H1 (cell line): ENCODE measurements around the gene CADM2. TPM values are rescaled to one million over a fixed set of nuclear protein-coding genes. Genes with fewer than 3 reads are reported as not detected.
A peak's percentile ranks its signal among the peaks of the same experiment; 100 is the strongest.

ENCODE experiments used
- CTCF ChIA-PET: fragments of 300-600 bp; sonication (Branson Sonifier 250); formaldehyde crosslinking; loops from one replicate; lab custom pipeline; 2021; ENCODE audit not compliant: partially characterized antibody; lab: Charles Lee
- POLR2A ChIA-PET: fragments of 300-600 bp; sonication (Branson Sonifier 250); formaldehyde crosslinking; loops from one replicate; lab custom pipeline; 2021; ENCODE audit warnings: inconsistent platforms; ENCODE audit not compliant: partially characterized antibody; lab: Charles Lee
- DNase-seq, 2 experiments: peaks; one replicate each; pipeline versions ENCODE4 v3.0.0 to v3.0.0-alpha.2; 2010 to 2022; ENCODE audit warnings: low spot score in 2 of 2, low read depth in 1 of 2, mixed read lengths in 1 of 2
- FAIRE-seq: peaks from 2 replicates; lab custom pipeline; 2011; peaks lifted over from hg19 to GRCh38; lab: Jason Lieb, UNC
- H2AFZ ChIP-seq: 2 replicates; pipeline ENCODE4 v1.8.1; 2012; ENCODE audit warnings: low read length, inconsistent platforms
- H2AK5ac ChIP-seq: 2 replicates; pipeline ENCODE4 v1.6.1; 2013; ENCODE audit warnings: low read depth, low read length
- H2BK120ac ChIP-seq: replicated peaks from 2 replicates; pipeline ENCODE3; 2013; ENCODE audit warnings: low read depth, low read length, inconsistent platforms
- H2BK12ac ChIP-seq: 2 replicates; pipeline ENCODE4 v1.6.1; 2013; ENCODE audit warnings: low read depth, low read length
- H2BK15ac ChIP-seq: 2 replicates; pipeline ENCODE4 v1.6.1; 2013; ENCODE audit warnings: low read length
- H2BK20ac ChIP-seq: 2 replicates; pipeline ENCODE4 v1.6.1; 2013; ENCODE audit warnings: low read length
- H2BK5ac ChIP-seq: 2 replicates; pipeline ENCODE4 v1.6.1; 2013; ENCODE audit warnings: low read depth, low read length
- H3K14ac ChIP-seq: 2 replicates; pipeline ENCODE4 v1.6.1; 2013; ENCODE audit warnings: inconsistent platforms; ENCODE audit not compliant: insufficient read length
- H3K18ac ChIP-seq: 2 replicates; pipeline ENCODE4 v1.6.1; 2013; ENCODE audit warnings: low read length; ENCODE audit errors: extremely low read depth
- H3K23ac ChIP-seq: 2 replicates; pipeline ENCODE4 v1.6.1; 2013; ENCODE audit warnings: inconsistent platforms; ENCODE audit not compliant: insufficient read length
- H3K23me2 ChIP-seq: 2 replicates; pipeline ENCODE4 v1.6.1; 2013; ENCODE audit warnings: low read depth, low read length
- H3K27ac ChIP-seq: 2 replicates; pipeline ENCODE4 v1.6.1; 2011; ENCODE audit warnings: low read depth, low read length, inconsistent platforms
- H3K27me3 ChIP-seq, 4 experiments: replicated peaks in 1 of 4; 1 replicate in 1 of 4; 2 replicates in 3 of 4; pipeline versions ENCODE4 v1.6.1 to v1.8.1; 2011 to 2013; ENCODE audit warnings: low read length in 3 of 4, mild to moderate bottlenecking in 3 of 4, inconsistent platforms in 2 of 4, mixed read lengths in 2 of 4, moderate library complexity in 1 of 4; ENCODE audit not compliant: control insufficient read depth in 3 of 4, insufficient read depth in 3 of 4; ENCODE audit errors: extremely low read depth in 1 of 4
- H3K36me3 ChIP-seq, 4 experiments: 2 replicates each; pipeline versions ENCODE4 v1.6.1 to v1.8.1; 2011 to 2013; ENCODE audit warnings: mild to moderate bottlenecking in 4 of 4, low read length in 3 of 4, moderate library complexity in 2 of 4, control low read depth in 1 of 4, inconsistent platforms in 1 of 4; ENCODE audit not compliant: insufficient read depth in 4 of 4, control insufficient read depth in 2 of 4
- H3K4ac ChIP-seq: replicated peaks from 2 replicates; pipeline ENCODE3; 2013; ENCODE audit warnings: low read length, low read depth, mixed read lengths, inconsistent platforms; ENCODE audit not compliant: insufficient read length
- H3K4me1 ChIP-seq, 4 experiments: replicated peaks in 1 of 4; 1 replicate in 1 of 4; 2 replicates in 3 of 4; pipeline versions ENCODE4 v1.6.1 to v1.8.1; 2011 to 2013; ENCODE audit warnings: low read length in 3 of 4, inconsistent platforms in 2 of 4, mixed read lengths in 1 of 4; ENCODE audit not compliant: insufficient read depth in 4 of 4, control insufficient read depth in 3 of 4
- H3K4me2 ChIP-seq, 2 experiments: 2 replicates each; pipeline versions ENCODE4 v1.6.1 to v1.8.1; 2011 to 2013; ENCODE audit warnings: low read depth in 2 of 2, low read length in 2 of 2, control low read depth in 1 of 2, inconsistent platforms in 1 of 2, mild to moderate bottlenecking in 1 of 2; ENCODE audit not compliant: insufficient read depth in 1 of 2
- H3K4me3 ChIP-seq, 4 experiments: fragments of 200-600, 300-600 bp in 1 of 4; sonication (generic), shearing (Covaris generic), sonication (Bioruptor Twin) in 1 of 4; 2 replicates each; pipeline versions ENCODE4 v1.5.1 to v1.8.1; 2011 to 2016; ENCODE audit warnings: low read length in 4 of 4, low read depth in 3 of 4, control low read depth in 2 of 4, inconsistent platforms in 2 of 4, mild to moderate bottlenecking in 2 of 4, mixed read lengths in 1 of 4, moderate library complexity in 1 of 4; ENCODE audit not compliant: insufficient read depth in 2 of 4; ENCODE audit errors: extremely low read depth in 1 of 4
- H3K56ac ChIP-seq: replicated peaks from 2 replicates; pipeline ENCODE3; 2013; ENCODE audit warnings: low read depth, mild to moderate bottlenecking, mixed read lengths, low read length, inconsistent platforms; ENCODE audit not compliant: insufficient read length
- H3K79me1 ChIP-seq: 2 replicates; pipeline ENCODE4 v1.6.1; 2013; ENCODE audit warnings: low read depth, low read length, control low read depth
- H3K79me2 ChIP-seq, 2 experiments: 2 replicates each; pipeline versions ENCODE4 v1.6.1 to v1.8.1; 2012 to 2013; ENCODE audit warnings: low read length in 2 of 2, mild to moderate bottlenecking in 2 of 2, inconsistent platforms in 1 of 2; ENCODE audit not compliant: insufficient read depth in 2 of 2, control insufficient read depth in 1 of 2
- H3K9ac ChIP-seq, 4 experiments: replicated peaks in 1 of 4; 1 replicate in 1 of 4; 2 replicates in 3 of 4; pipeline versions ENCODE4 v1.6.1 to v1.8.1; 2011 to 2013; ENCODE audit warnings: low read depth in 3 of 4, low read length in 3 of 4, control low read depth in 2 of 4, mild to moderate bottlenecking in 2 of 4, moderate library complexity in 2 of 4, inconsistent platforms in 1 of 4; ENCODE audit errors: extremely low read depth in 1 of 4
- H3K9me3 ChIP-seq, 2 experiments: 2 replicates each; pipeline versions ENCODE4 v1.6.1 to v1.8.1; 2012 to 2013; ENCODE audit warnings: mild to moderate bottlenecking in 2 of 2, moderate library complexity in 2 of 2, control low read depth in 1 of 2, inconsistent platforms in 1 of 2, low read depth in 1 of 2, low read length in 1 of 2, mixed read lengths in 1 of 2; ENCODE audit not compliant: insufficient read depth in 2 of 2
- H4K20me1 ChIP-seq, 2 experiments: replicated peaks in 1 of 2; 2 replicates each; pipeline versions ENCODE3 to v1.8.1; 2011 to 2013; ENCODE audit warnings: inconsistent platforms in 2 of 2, low read length in 2 of 2, mild to moderate bottlenecking in 1 of 2; ENCODE audit not compliant: insufficient read depth in 2 of 2, control insufficient read depth in 1 of 2
- H4K5ac ChIP-seq: 2 replicates; pipeline ENCODE4 v1.6.1; 2013; ENCODE audit warnings: low read length, low read depth, mixed read lengths, inconsistent platforms; ENCODE audit not compliant: insufficient read length
- H4K8ac ChIP-seq: 2 replicates; pipeline ENCODE4 v1.8.0; 2013; ENCODE audit warnings: mild to moderate bottlenecking, moderate library complexity, low read length, inconsistent platforms; ENCODE audit not compliant: insufficient read depth; ENCODE audit errors: extremely low read depth
- H4K91ac ChIP-seq: replicated peaks from 2 replicates; pipeline ENCODE3; 2013; ENCODE audit warnings: low read length, mixed read lengths, inconsistent platforms; ENCODE audit not compliant: insufficient read length
- CREB1 ChIP-seq: IDR thresholded peaks from 2 replicates; pipeline ENCODE4 v1.6.1; 2012; ENCODE audit warnings: inconsistent platforms
- SIN3A ChIP-seq, 2 experiments: IDR thresholded peaks in 1 of 2; conservative IDR thresholded peaks in 1 of 2; 2 replicates each; pipeline ENCODE4 v1.6.1; 2011 to 2012; ENCODE audit warnings: low read length in 2 of 2, improper control_type of control experiment in 1 of 2, low read depth in 1 of 2, mild to moderate bottlenecking in 1 of 2
- WGBS, 2 experiments: shearing (Covaris generic) in 1 of 2; methylation state at CpG; one replicate each; pipeline versions ENCODE4 v1.1.6 to v1.1.7; 2013 to 2015; ENCODE audit warnings: low lambda C conversion rate in 2 of 2, mixed read lengths in 2 of 2, inconsistent platforms in 1 of 2, low coverage in 1 of 2, missing lambda C conversion rate in 1 of 2; ENCODE audit not compliant: insufficient replicate concordance in 2 of 2, insufficient coverage in 1 of 2, insufficient read length in 1 of 2; ENCODE audit errors: extremely low coverage in 1 of 2, missing lambda C conversion rate in 1 of 2; 5-methylcytosine and 5-hydroxymethylcytosine counted together
- polyA plus RNA-seq, 7 experiments: library from polyadenylated mRNA; depleted of rRNA in 3 of 7; stranded (reverse) in 5 of 7; unstranded in 2 of 7; fragments of >200 nt in 5 of 7; fragments of 200-250 nt in 2 of 7; gene quantifications; 1 replicate in 5 of 7; 2 replicates in 1 of 7; 4 replicates in 1 of 7; pipeline versions ENCODE4 v1.2.1 to v1.2.3, GENCODE V29; 2011 to 2013; ENCODE audit warnings: missing spikeins in 2 of 7, mixed read lengths in 2 of 7
- total RNA-seq: library from RNA; stranded (reverse); fragmentation: NEBNext Ultra II Directional; extraction: Animal tissue kit (Norgen Biotek cat#: 25700); gene quantifications from 2 replicates; pipeline ENCODE4 v1.2.1, GENCODE V29; 2021

CADM2 gene
- total and polyA plus RNA-seq, 2 of the 8 experiments (the other 6 are each of a cell fraction or from before 2014, with no cell fraction given): 14.9 to 20.9 TPM

GRCh38 chr3:85903434-85903833 lies 944.6 kb downstream of the CADM2 start:
- Histone ChIP-seq H2BK120ac (no peak overlapping the region), H2BK15ac (no peak overlapping the region), H2BK20ac (no peak overlapping the region), H3K23ac (no peak overlapping the region), H2BK5ac (no peak overlapping the region), H3K79me2 (no peaks in the 10 kb centered on the region), H3K9ac (no peak overlapping the region), H4K20me1 (no peaks in the 10 kb centered on the region), H3K23me2 (no peaks in the 10 kb centered on the region), H3K14ac (no peak overlapping the region), H3K4me1 (no peaks in the 10 kb centered on the region), H4K8ac (no peak overlapping the region), H3K9me3 (no peaks in the 10 kb centered on the region), H2AK5ac (no peak overlapping the region), H3K27me3 (no peaks in the 10 kb centered on the region), H3K18ac (no peak overlapping the region), H3K27ac (no peak overlapping the region), H2AFZ (0 out of 2 replicates have a peak overlapping the region, but pooled peaks have one; percentile 60), H3K36me3 (no peaks in the 10 kb centered on the region), H4K5ac (no peak overlapping the region), H3K4me2 (no peak overlapping the region), H3K56ac (no peak overlapping the region), H2BK12ac (no peak overlapping the region), H3K79me1 (no peaks in the 10 kb centered on the region), H3K4me3 (no peak overlapping the region), H4K91ac (no peak overlapping the region), H3K4ac (no peak overlapping the region)
- POLR2A ChIA-PET: no interaction called here
- DNase-seq (no peak), FAIRE-seq (no peak)
- WGBS, 2 experiments: 65% methylated on average over 5 of the region's 5 CpGs; no CpG with 5 or more reads in 1 of the 2 experiments
- TF ChIP-seq SIN3A (conservative IDR thresholded peaks at IDR 0.05 in 1 of 2, IDR thresholded peaks at IDR 0.05 in 1 of 2; ENCODE audit: low read depth in 1 of 2, low read length in 2 of 2) (no peak), CREB1 (peak; percentile 60; the same call in 1 of the 2 replicates)
- CTCF ChIA-PET: interaction anchor here (1.1 to 1.5 kb wide), 2 partner anchors 13 to 79 kb away, joined by 3 read pairs; no protein-coding TSS in a partner anchor
